ENCODE data around the gene TMEM176A. TPM values are rescaled to one million over a fixed set of nuclear protein-coding genes. Genes with fewer than 3 reads are reported as not detected.

TMEM176A gene
- total RNA-seq = 10 to 100 TPM in 1 of 4 donors, 1 to 10 TPM in 3; 3.2 to 12.9 (median 6.0) TPM

- Histone ChIP-seq H3K4me1 (peaks cover 20% of the 10 kb centered on the region), H3K27ac (peak within 1 kb of the TSS; percentile 61), H3K36me3 (no peaks in the 10 kb centered on the region), H3K9me3 (no peaks in the 10 kb centered on the region), H3K27me3 (peaks cover 54% of the 10 kb centered on the region), H3K4me3 (peak within 1 kb of the TSS; percentile 64)
- no peak for TF ChIP-seq EP300 (IDR thresholded peaks at IDR 0.05)
- TF ChIP-seq POLR2A (IDR thresholded peaks at IDR 0.05) = no peak
- no peak for TF ChIP-seq CTCF (IDR thresholded peaks at IDR 0.05)
- no peak for TF ChIP-seq POLR2AphosphoS5 (IDR thresholded peaks at IDR 0.05)
- DNase-seq (ENCODE audit: low spot score in 2 of 2) = no peak
- WGBS = 3% methylated on average over 8 of the region's 54 CpGs
Measured at GRCh38 chr7:150800581-150801241, at the start of gene TMEM176A. TMEM176A (plus strand) TSS chr7:150800769; CDS start chr7:150801551, 782 bp downstream.

- no peaks in the 10 kb centered on the region for H3K36me3 ChIP-seq
- TF ChIP-seq CTCF (IDR thresholded peaks at IDR 0.05) = no peak
- TF ChIP-seq POLR2AphosphoS5 (IDR thresholded peaks at IDR 0.05) = no peak
- no peak for TF ChIP-seq POLR2A (IDR thresholded peaks at IDR 0.05)
- no peak for TF ChIP-seq EP300 (IDR thresholded peaks at IDR 0.05)
- H3K4me3 ChIP-seq = no peak overlapping the region
- H3K27me3 ChIP-seq = no peaks in the 10 kb centered on the region
- peaks cover 7% of the 10 kb centered on the region for H3K4me1 ChIP-seq
- DNase-seq (ENCODE audit: low spot score in 2 of 2) = no peak
- H3K27ac ChIP-seq = no peak overlapping the region
- WGBS = 49% methylated on average over 2 of the region's 2 CpGs
- no peaks in the 10 kb centered on the region for H3K9me3 ChIP-seq
Measured at GRCh38 chr7:150751702-150752101, 48.9 kb upstream of the TMEM176A start.

GRCh38 chr7:150753239-150753638 lies 47.3 kb upstream of the TMEM176A start:
- Histone ChIP-seq H3K9me3 (no peaks in the 10 kb centered on the region), H3K4me3 (no peak overlapping the region), H3K4me1 (peaks cover 7% of the 10 kb centered on the region), H3K27me3 (no peaks in the 10 kb centered on the region), H3K36me3 (no peaks in the 10 kb centered on the region), H3K27ac (peak overlapping the region; percentile 41)
- DNase-seq (ENCODE audit: low spot score in 2 of 2) = no peak
- 81% methylated on average over 6 of the region's 6 CpGs for WGBS
- TF ChIP-seq CTCF (IDR thresholded peaks at IDR 0.05) = no peak
- TF ChIP-seq POLR2AphosphoS5 (IDR thresholded peaks at IDR 0.05) = no peak
- TF ChIP-seq POLR2A (IDR thresholded peaks at IDR 0.05) = no peak
- no peak for TF ChIP-seq EP300 (IDR thresholded peaks at IDR 0.05)

- WGBS = 45% methylated on average over 3 of the region's 3 CpGs
- H3K36me3 ChIP-seq = no peaks in the 10 kb centered on the region
- TF ChIP-seq CTCF (IDR thresholded peaks at IDR 0.05) (no peak), EP300 (IDR thresholded peaks at IDR 0.05) (no peak), POLR2A (IDR thresholded peaks at IDR 0.05) (no peak), POLR2AphosphoS5 (IDR thresholded peaks at IDR 0.05) (no peak)
- no peaks in the 10 kb centered on the region for H3K27me3 ChIP-seq
- no peaks in the 10 kb centered on the region for H3K9me3 ChIP-seq
- peaks cover 7% of the 10 kb centered on the region for H3K4me1 ChIP-seq
- no peak overlapping the region for H3K27ac ChIP-seq
- no peak overlapping the region for H3K4me3 ChIP-seq
- no peak for DNase-seq (ENCODE audit: low spot score in 2 of 2)
Measured at GRCh38 chr7:150753826-150754603, 46.6 kb upstream of the TMEM176A start.

- H3K4me1 ChIP-seq = peaks cover 7% of the 10 kb centered on the region
- H3K4me3 ChIP-seq = no peak overlapping the region
- TF ChIP-seq POLR2A (IDR thresholded peaks at IDR 0.05) = no peak
- no peak for TF ChIP-seq EP300 (IDR thresholded peaks at IDR 0.05)
- TF ChIP-seq POLR2AphosphoS5 (IDR thresholded peaks at IDR 0.05) = no peak
- TF ChIP-seq CTCF (IDR thresholded peaks at IDR 0.05) = no peak
- no peak for DNase-seq (ENCODE audit: low spot score in 2 of 2)
- H3K27ac ChIP-seq = no peak overlapping the region
- H3K27me3 ChIP-seq = no peaks in the 10 kb centered on the region
- no peaks in the 10 kb centered on the region for H3K36me3 ChIP-seq
- no peaks in the 10 kb centered on the region for H3K9me3 ChIP-seq
Measured at GRCh38 chr7:150754951-150755350, 45.6 kb upstream of the TMEM176A start.
